Epithelial cell of esophagus (primary cell): ENCODE results near the gene GLRX5.

Experiments used
- DNase-seq: peaks from one replicate; pipeline ENCODE4 v3.0.0; 2010; ENCODE audit warnings: low read depth
- H3K4me3 ChIP-seq: 2 replicates; pipeline ENCODE4 v1.5.1; 2011; ENCODE audit warnings: mild to moderate bottlenecking, low read length, control low read depth
- TF ChIP-seq, protein P1 (sequence below): IDR thresholded peaks from 2 replicates; pipeline ENCODE4 v1.5.1; 2011; ENCODE audit warnings: low read depth, mild to moderate bottlenecking, low read length, control low read depth, inconsistent platforms; ENCODE audit not compliant: insufficient read depth; ENCODE audit errors: missing control alignments

The GLRX5 gene

DNA sequence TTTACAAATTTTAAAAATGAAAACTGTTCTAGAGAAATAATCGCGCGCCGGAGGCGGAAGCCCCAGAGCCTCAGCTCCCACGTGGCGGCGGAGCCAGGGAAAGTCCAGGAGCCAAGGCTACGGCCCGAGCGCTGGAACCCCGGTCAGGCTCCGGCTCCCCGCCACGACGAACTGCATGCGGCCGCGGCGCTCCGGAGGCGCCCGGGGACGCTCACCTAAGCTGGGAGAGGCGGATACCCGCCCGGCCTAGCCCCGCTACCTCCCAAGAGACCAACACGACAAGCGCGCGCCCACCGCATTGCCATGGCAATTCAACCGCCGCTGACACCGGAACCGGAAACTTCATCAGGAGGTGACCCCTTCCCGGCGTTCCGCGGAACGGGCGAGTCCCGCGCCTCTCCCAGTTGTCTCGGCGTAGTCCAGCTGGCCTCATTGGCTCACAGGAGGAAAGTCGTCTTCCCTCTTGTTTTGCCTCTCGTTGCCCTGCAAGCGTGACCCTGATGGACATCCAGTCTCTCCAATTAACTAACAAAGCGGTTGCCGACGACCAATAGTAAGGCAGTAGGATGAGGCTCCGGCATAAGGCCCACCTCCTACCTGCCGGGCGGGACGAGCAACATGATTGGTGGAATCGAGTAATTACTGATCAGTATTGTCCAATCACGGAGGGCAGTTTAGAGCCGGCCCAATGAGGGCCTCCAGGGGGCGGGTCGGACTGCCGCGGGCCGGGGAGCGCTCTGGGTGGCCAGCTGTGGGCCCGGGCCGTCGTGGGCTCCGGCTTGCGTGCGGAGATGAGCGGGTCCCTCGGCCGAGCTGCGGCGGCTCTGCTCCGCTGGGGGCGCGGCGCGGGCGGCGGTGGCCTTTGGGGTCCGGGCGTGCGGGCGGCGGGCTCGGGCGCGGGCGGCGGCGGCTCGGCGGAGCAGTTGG is at the start of gene GLRX5:
Gene GLRX5, plus strand, starts transcription at position 752 of the 927 bp plus-strand sequence. Its CDS starts 40 bp downstream, at position 792.
- TF ChIP-seq, protein P1, sequence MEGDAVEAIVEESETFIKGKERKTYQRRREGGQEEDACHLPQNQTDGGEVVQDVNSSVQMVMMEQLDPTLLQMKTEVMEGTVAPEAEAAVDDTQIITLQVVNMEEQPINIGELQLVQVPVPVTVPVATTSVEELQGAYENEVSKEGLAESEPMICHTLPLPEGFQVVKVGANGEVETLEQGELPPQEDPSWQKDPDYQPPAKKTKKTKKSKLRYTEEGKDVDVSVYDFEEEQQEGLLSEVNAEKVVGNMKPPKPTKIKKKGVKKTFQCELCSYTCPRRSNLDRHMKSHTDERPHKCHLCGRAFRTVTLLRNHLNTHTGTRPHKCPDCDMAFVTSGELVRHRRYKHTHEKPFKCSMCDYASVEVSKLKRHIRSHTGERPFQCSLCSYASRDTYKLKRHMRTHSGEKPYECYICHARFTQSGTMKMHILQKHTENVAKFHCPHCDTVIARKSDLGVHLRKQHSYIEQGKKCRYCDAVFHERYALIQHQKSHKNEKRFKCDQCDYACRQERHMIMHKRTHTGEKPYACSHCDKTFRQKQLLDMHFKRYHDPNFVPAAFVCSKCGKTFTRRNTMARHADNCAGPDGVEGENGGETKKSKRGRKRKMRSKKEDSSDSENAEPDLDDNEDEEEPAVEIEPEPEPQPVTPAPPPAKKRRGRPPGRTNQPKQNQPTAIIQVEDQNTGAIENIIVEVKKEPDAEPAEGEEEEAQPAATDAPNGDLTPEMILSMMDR: no peak
- peak within 1 kb of the TSS; percentile 86 for H3K4me3 ChIP-seq
- DNase-seq: peak; percentile 100

DNA sequence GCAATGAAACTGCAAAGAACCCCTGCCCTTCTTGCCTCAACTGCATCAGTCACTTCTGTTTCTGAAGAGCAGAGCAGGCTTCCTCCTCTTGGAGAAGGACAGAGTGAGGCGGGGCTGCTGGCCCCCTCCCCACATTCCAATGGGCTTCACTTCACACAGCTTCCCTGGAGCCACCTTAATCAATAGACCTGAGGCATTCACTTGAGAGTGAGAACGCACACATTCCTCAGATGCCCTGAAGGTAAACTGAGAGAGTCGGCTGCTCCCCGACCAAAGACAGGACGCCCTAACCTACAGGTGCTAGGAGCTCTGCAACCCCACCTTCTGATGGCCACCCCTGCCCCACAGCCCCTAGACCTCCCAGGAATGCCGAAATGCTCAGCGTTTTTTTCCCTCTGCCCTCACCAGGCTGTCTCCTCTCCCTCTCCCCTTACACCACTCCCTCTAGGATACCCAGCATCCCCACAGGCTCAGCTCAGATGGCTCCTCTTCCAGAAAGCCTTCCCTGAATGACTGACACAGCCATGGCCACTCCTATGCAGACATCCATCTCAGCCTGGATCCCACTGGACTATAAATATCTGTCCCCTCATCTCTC is 49.5 kb upstream of the GLRX5 start:
- TF ChIP-seq, protein P1: no peak
- DNase-seq: no peak
- H3K4me3 ChIP-seq: no peak overlapping the region

DNA sequence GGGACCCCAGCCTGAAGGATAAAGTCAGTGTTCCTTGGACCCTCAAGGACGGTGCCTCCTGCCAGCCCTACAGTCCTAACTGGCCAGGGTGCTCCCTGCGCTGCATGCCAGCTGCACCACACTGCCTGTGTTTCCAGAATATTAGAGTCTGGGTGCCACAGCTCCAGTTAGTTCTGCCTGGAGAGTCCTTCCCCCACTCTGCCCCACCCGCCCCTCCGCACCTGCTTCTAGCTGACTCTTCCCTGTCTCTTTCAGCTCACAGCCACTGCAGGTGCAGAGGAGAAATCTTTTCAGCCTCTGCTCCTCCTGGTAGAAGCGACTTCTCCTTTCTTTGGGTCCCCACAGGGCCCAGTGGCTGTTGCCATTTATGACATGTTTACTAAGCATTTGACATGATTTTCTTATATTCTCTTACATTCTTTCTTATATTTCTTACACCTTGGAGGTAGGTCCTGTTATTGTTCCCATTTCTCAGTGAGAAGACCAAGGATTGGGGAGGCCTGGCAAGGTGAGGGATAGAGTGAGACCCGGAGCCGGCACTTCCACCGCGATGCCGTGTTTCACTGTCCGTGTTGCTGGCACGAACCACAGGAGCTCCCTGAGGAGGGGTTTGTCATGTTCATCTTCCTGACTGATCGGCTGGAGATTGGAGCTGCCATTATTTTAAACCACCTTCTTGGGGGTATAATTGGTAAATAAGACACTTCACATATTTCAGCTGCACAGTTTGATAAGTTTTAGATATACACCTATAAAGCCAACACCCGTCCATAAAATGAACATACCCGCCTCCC is 47.8 kb upstream of the GLRX5 start:
- H3K4me3 ChIP-seq: no peak overlapping the region
- TF ChIP-seq, protein P1: no peak
- DNase-seq: no peak

DNA sequence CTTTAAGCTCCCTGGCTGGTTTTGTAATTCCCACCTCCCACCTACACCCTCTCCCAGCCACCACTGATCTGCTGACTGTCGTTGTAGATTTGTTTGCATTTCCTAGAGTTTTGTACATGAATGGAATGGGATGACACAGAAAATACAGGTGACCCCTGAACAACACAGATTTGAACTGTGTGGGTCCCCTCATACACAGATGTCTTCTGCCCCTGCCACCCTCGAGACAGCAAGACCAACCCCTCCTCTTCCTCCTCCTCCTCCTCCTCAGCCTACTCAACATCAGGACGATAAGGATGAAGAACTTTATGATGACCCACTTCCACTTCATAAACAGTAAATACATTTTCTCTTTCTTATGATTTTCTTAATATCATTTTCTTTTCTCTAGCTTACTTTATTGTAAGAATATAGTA is 47.2 kb upstream of the GLRX5 start:
- DNase-seq: no peak
- TF ChIP-seq, protein P1: no peak
- H3K4me3 ChIP-seq: no peak overlapping the region

DNA sequence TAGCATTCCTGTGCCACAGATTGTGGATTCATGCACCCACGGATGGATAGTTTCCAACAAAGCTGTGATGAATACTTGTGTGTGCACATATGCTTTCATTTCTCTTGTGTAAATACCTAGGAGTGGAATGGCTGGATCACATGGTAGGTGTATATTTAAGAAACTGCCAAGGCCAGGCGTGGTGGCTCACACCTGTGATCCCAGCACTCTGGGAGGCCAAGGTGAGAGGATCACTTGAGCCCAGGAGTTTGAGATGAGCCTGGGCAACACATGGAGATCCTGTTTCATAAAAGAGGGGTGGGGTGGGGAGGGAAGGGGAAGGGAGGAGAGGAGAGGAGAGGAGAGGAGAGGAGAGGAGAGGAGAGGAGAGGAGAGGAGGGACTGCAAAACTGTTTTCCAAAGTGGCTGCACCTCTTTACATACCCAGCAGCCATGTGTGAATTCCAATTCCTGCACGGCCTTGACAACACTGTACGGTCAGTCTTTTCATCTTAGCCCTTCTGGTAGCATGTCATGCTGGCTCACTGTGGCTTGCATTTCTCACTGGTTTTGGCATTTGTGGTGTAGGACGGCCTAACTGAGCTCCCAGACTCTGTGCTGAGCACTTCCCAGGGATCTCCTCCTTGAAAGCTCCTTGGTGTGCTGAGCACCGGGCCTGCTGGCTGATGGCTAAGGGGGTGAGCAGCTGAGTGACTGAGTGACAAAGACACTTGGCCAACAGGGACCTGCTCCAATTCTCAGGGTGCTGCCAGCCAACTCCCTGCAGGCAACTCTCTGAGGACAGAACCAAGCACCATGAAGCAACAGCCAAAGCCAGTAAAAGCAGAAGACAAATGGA is 46.3 kb upstream of the GLRX5 start:
- DNase-seq: no peak
- no peak overlapping the region for H3K4me3 ChIP-seq
- TF ChIP-seq, protein P1: no peak
